Measurements from ENCODE around the gene TMC1.

DNA sequence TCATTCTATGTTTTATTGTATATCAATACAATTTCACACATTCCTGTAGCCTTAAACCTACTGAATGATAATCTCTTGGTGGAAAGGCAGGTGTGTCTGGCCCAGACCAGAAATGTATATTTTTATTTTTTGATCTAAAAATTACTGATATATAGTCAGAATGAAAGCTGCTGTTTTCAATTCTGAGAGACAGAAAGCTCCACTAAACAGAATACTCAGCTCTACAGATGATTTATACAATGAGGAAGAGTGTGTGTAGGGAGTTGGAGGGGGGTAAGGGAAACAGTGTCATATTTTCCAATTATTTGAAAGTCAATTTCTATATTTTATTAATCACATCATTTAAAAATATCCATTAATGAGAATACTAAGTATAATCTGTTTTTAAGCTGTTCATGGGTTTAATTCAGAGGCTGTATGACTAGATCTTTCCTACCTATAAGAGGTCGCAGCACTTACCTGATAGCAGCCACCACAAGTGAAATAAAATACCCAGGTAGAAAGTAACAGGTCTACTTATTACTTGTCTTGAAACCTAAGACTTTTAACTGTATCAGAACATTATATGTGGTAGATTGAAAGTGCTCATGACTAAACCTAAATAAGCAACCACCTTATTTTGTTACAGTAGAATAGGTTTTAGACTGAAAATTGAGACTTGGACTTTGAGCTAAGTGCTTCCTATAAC lies 183.4 kb downstream of the TMC1 start:
- TF ChIP-seq, protein P1, sequence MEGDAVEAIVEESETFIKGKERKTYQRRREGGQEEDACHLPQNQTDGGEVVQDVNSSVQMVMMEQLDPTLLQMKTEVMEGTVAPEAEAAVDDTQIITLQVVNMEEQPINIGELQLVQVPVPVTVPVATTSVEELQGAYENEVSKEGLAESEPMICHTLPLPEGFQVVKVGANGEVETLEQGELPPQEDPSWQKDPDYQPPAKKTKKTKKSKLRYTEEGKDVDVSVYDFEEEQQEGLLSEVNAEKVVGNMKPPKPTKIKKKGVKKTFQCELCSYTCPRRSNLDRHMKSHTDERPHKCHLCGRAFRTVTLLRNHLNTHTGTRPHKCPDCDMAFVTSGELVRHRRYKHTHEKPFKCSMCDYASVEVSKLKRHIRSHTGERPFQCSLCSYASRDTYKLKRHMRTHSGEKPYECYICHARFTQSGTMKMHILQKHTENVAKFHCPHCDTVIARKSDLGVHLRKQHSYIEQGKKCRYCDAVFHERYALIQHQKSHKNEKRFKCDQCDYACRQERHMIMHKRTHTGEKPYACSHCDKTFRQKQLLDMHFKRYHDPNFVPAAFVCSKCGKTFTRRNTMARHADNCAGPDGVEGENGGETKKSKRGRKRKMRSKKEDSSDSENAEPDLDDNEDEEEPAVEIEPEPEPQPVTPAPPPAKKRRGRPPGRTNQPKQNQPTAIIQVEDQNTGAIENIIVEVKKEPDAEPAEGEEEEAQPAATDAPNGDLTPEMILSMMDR (conservative IDR thresholded peaks at IDR 0.05): no peak
- no peak for TF ChIP-seq ZFX (IDR thresholded peaks at IDR 0.05)
